ENCODE results near the gene EGFR.

EGFR gene

DNA sequence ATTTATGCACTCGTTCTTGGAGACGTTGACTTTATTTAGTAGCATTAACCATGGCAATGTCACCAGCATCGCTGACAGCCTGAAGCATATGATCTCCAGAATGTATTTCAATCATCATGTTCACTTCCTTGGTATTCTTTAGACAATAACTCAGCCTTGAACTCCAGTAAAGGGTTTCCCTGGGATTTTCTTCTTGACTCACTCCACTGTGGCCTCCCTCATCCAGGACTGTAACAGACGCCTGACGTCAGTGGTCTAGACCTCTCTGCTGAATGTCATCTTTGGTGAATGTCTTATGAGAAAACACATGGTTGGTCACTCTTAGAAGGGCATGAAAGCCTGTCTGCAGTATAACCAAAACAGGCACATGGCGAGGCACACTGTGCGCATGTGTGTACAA lies 64.4 kb downstream of the EGFR start:
- DNase-seq (ENCODE audit: low read depth) = peak; percentile 77
- no peak for TF ChIP-seq CTCF (conservative IDR thresholded peaks at IDR 0.05; ENCODE audit: control insufficient read depth, insufficient read depth, low read depth, low read length)

DNA sequence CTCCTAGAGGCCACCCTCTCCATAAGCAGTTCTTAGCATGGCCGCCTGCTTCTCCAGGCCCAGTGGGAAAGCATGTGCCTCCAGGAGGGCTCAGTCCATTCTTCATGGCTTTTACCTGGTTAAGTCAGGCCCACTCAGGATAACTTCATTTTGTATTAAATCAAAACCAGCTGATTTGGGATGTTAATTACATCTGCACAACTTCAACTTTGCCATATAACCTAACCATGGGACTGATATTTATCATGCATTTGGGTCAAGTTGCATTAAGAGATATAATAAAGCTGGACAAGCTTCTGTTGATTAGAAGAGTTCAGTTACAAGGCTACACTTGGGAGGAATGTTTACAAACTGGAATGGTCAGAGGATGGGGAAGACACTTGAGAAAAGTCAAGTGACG lies 65.5 kb downstream of the EGFR start:
- no peak for TF ChIP-seq CTCF (conservative IDR thresholded peaks at IDR 0.05; ENCODE audit: control insufficient read depth, insufficient read depth, low read depth, low read length)

More for the DNA sequence above, 64.4 kb downstream of the EGFR start:
- H3K4me3 ChIP-seq (ENCODE audit: control insufficient read depth, low read depth, low read length) = no peak overlapping the region

GRCh38 chr7:55085511-55086412 lies 66.9 kb downstream of the EGFR start:
- H3K4me3 ChIP-seq (ENCODE audit: control insufficient read depth, low read depth, low read length) = peak overlapping the region; percentile 35
- no peak for DNase-seq (ENCODE audit: low read depth)
- no peak for TF ChIP-seq CTCF (conservative IDR thresholded peaks at IDR 0.05; ENCODE audit: control insufficient read depth, insufficient read depth, low read depth, low read length)

More for the DNA sequence above, 65.5 kb downstream of the EGFR start:
- no peak overlapping the region for H3K4me3 ChIP-seq (ENCODE audit: control insufficient read depth, low read depth, low read length)
- DNase-seq (ENCODE audit: low read depth) = no peak

DNA sequence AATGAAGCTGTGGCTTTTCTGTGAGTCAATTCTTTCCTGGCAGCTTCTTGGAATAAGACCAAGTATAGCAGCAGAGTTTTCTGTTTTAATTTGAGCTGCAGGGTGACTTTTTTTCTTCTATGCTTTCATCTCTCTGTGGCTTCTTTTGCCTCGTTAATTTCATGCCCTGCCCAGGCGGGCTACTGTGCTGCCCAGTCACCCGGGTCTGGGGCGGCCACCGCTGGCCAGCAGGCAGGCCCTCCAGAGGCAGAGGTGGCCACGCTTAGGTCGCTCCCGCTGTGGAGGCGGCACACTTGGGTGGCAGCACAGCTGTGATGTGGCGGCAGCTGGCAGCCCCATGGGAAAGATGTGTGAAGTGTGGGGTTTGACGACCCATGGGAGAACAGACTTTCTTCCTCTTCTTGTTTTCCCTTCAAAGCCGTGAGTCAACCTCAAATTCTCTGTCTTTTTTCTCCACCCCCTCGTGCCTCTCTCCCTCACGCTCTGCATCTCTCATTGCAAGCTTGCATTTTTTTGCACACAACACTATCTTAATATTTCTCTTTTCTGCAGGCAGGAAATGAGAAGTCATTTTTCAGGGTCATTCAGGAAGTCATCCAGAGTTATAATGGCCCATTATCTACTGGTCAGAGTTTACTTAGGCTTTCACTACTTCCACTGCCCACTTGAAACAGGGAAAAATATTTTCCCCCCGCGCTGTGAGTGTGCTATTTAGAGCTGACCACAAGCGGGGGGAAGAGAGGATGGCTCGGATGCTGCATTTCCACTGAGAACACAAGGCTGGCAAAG lies 67.8 kb downstream of the EGFR start:
- peak overlapping the region; percentile 35 for H3K4me3 ChIP-seq (ENCODE audit: control insufficient read depth, low read depth, low read length)
- no peak for TF ChIP-seq CTCF (conservative IDR thresholded peaks at IDR 0.05; ENCODE audit: control insufficient read depth, insufficient read depth, low read depth, low read length)
- DNase-seq (ENCODE audit: low read depth) = peak; percentile 90

DNA sequence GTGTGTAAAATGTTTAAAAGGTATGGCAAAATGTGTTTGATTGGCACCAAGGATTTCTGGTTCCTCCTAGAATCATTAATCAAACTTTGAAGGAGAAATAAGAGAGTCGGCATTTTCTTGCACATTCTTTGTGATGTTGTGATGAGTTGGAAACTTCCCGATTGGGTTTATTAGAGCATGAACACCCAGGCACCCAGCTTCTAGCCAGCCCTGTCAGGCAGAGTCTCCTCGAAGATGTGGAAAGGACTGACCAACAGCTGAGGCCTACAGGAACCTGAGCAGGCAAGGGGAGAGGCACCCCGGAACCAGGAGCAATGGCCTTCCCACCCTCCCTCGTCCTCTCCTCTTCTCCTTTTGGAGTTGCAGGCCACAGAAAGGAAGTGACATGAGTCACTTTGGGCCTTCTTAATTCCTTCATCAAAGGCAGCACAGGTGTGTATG lies 68.7 kb downstream of the EGFR start:
- no peak for DNase-seq (ENCODE audit: low read depth)
- no peak overlapping the region for H3K4me3 ChIP-seq (ENCODE audit: control insufficient read depth, low read depth, low read length)

More for the DNA sequence above, 68.7 kb downstream of the EGFR start:
- no peak for TF ChIP-seq CTCF (conservative IDR thresholded peaks at IDR 0.05; ENCODE audit: control insufficient read depth, insufficient read depth, low read depth, low read length)

Data from fibroblast of mammary gland (primary cell).